Parathyroid adenoma (tissue), 2 donors: Measurements from ENCODE around the gene MYL4.
"Not testable (repeated sequence)": the region's sequence is repeated elsewhere in the genome, so short reads cannot be mapped to it uniquely, and the experiment has no call there.

Experiments
- H2AFZ ChIP-seq: fragments of 300-600 bp; sonication (generic); one replicate; pipeline ENCODE4 v1.7.0; 2017; ENCODE audit warnings: antibody characterized with exemption, mild to moderate bottlenecking
- H3K27ac ChIP-seq: fragments of 300-600 bp; sonication (generic); one replicate; pipeline ENCODE4 v1.7.0; 2017
- H3K27me3 ChIP-seq: fragments of 300-600 bp; sonication (generic); one replicate; pipeline ENCODE4 v1.7.0; 2017; ENCODE audit warnings: low read length; ENCODE audit not compliant: control insufficient read depth, insufficient read depth
- H3K36me3 ChIP-seq: fragments of 300-600 bp; sonication (generic); one replicate; pipeline ENCODE4 v1.7.0; 2017; ENCODE audit warnings: low read length; ENCODE audit not compliant: control insufficient read depth, insufficient read depth
- H3K4me1 ChIP-seq: fragments of 300-600 bp; sonication (generic); one replicate; pipeline ENCODE4 v1.7.0; 2017; ENCODE audit warnings: control low read depth
- H3K4me2 ChIP-seq: fragments of 300-600 bp; sonication (generic); one replicate; pipeline ENCODE4 v1.7.0; 2017; ENCODE audit warnings: low read length
- H3K4me3 ChIP-seq: fragments of 300-600 bp; sonication (generic); one replicate; pipeline ENCODE4 v1.7.0; 2017; ENCODE audit warnings: low read depth, low read length
- H3K79me2 ChIP-seq: fragments of 300-600 bp; sonication (generic); one replicate; pipeline ENCODE4 v1.7.0; 2017; ENCODE audit warnings: control low read depth
- H3K9ac ChIP-seq: fragments of 300-600 bp; sonication (generic); one replicate; pipeline ENCODE4 v1.7.0; 2017; ENCODE audit warnings: mild to moderate bottlenecking
- H3K9me3 ChIP-seq: fragments of 300-600 bp; sonication (generic); one replicate; pipeline ENCODE4 v1.7.0; 2017; ENCODE audit warnings: low read length; ENCODE audit not compliant: control insufficient read depth
- TF ChIP-seq, protein P1 (sequence below): fragments of 300-600 bp; sonication (generic); IDR thresholded peaks from one replicate; pipeline ENCODE4 v1.7.0; 2017; ENCODE audit warnings: antibody characterized with exemption, mild to moderate bottlenecking
- donor health status: primary hyperparathyroidism.

MYL4 gene

DNA sequence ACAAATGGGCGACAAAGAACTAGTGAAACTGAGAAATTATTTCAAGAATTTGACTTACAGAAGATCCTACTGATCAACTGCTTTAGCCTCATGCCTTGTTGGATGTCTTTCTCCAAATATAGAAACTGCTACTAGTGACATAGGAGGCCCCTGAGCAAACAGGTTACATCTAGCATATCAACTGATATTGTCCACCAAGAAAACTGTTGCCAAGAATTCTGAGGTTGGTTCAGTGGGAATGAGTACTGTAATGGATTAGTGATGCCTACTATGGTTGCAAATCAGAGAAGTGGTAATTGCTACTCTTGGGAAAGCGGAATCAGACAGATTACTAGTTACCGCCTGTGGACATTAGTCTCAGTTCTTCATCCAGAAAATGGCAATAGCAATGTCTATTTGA lies 30.0 kb upstream of the MYL4 start:
- no peaks in the 10 kb centered on the region for H3K36me3 ChIP-seq
- no peaks in the 10 kb centered on the region for H3K27me3 ChIP-seq
- H3K4me1 ChIP-seq, result no peaks in the 10 kb centered on the region
- no peak overlapping the region for H3K9ac ChIP-seq
- H3K4me3 ChIP-seq, result no peak overlapping the region
- no peak overlapping the region for H3K27ac ChIP-seq
- no peaks in the 10 kb centered on the region for H3K9me3 ChIP-seq
- H3K4me2 ChIP-seq, result no peak overlapping the region
- H3K79me2 ChIP-seq, result peaks cover 26% of the 10 kb centered on the region
- TF ChIP-seq, protein P1, sequence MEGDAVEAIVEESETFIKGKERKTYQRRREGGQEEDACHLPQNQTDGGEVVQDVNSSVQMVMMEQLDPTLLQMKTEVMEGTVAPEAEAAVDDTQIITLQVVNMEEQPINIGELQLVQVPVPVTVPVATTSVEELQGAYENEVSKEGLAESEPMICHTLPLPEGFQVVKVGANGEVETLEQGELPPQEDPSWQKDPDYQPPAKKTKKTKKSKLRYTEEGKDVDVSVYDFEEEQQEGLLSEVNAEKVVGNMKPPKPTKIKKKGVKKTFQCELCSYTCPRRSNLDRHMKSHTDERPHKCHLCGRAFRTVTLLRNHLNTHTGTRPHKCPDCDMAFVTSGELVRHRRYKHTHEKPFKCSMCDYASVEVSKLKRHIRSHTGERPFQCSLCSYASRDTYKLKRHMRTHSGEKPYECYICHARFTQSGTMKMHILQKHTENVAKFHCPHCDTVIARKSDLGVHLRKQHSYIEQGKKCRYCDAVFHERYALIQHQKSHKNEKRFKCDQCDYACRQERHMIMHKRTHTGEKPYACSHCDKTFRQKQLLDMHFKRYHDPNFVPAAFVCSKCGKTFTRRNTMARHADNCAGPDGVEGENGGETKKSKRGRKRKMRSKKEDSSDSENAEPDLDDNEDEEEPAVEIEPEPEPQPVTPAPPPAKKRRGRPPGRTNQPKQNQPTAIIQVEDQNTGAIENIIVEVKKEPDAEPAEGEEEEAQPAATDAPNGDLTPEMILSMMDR, result no peak
- no peak overlapping the region for H2AFZ ChIP-seq

GRCh38 chr17:47180337-47180736 lies 28.8 kb upstream of the MYL4 start:
- Histone ChIP-seq H3K9ac (no peak overlapping the region), H3K27ac (no peak overlapping the region), H3K9me3 (no peaks in the 10 kb centered on the region), H3K4me2 (no peak overlapping the region), H3K79me2 (peaks cover 35% of the 10 kb centered on the region), H3K27me3 (no peaks in the 10 kb centered on the region), H3K4me1 (no peaks in the 10 kb centered on the region), H3K4me3 (no peak overlapping the region), H3K36me3 (no peaks in the 10 kb centered on the region), H2AFZ (no peak overlapping the region)
- TF ChIP-seq, protein P1, result no peak

GRCh38 chr17:47180988-47181387 lies 28.2 kb upstream of the MYL4 start:
- H3K36me3 ChIP-seq, H3K9me3 ChIP-seq, H3K4me1 ChIP-seq, H3K27ac ChIP-seq, H3K27me3 ChIP-seq, H3K4me3 ChIP-seq, H2AFZ ChIP-seq, H3K4me2 ChIP-seq, H3K9ac ChIP-seq: not testable (repeated sequence)
- peaks cover 41% of the 10 kb centered on the region for H3K79me2 ChIP-seq

DNA sequence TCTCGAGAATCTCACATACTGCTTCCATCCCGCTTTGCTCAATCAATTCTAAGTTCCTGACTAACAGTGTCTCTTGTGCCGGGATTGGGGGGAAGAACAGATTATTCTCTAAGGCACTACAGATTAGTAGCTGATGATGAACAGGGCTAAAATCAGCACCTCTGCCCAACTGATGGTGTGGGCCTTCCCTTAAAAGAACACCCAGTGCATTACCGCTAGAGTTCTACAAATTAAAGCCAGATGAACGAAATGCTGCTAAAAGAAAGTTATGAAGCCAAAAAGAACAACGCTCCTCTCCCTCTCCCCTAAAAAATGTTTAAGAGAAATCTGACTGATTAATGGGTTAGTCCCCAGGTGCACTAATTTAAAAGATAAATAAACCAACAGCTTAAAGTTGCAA lies 24.5 kb upstream of the MYL4 start:
- TF ChIP-seq, protein P1, result no peak
- Histone ChIP-seq H3K9me3 (no peaks in the 10 kb centered on the region), H3K4me1 (peaks cover 3% of the 10 kb centered on the region), H3K27ac (no peak overlapping the region), H2AFZ (no peak overlapping the region), H3K79me2 (peaks cover 37% of the 10 kb centered on the region), H3K27me3 (no peaks in the 10 kb centered on the region), H3K9ac (no peak overlapping the region), H3K4me2 (no peak overlapping the region), H3K36me3 (no peaks in the 10 kb centered on the region), H3K4me3 (no peak overlapping the region)

DNA sequence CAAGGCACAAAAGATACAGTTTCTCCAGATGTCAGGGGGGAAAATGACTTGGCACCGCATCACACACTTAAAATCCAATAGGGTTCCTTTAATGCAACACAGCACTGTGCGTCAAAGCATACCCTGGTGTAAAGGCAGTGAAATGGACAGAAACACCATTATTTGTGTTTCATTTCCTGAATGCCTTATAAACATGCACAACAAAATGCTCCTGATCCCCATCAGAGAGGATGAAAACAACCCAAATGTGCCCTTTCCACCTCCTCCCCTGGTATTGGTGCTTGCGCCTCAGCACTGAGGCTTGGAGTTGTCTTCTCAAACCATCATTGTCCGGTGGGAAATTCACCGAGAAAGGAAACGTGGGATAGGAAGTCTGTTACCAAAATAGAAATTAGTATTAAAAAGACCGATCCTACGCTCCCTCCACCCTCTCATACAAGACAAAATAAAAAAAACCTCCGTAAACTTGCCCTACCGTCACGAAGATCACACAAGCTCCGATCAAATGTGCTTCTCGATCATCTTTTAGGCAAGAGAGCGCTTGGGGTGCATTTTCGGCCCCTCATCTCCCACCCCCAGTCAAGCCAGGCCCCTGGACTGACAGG lies 20.8 kb upstream of the MYL4 start:
- Histone ChIP-seq H3K79me2 (peaks cover 28% of the 10 kb centered on the region), H3K4me1 (peaks cover 3% of the 10 kb centered on the region), H3K4me2 (peak overlapping the region; percentile 78), H3K36me3 (no peaks in the 10 kb centered on the region), H3K9ac (peak overlapping the region; percentile 91), H3K27me3 (no peaks in the 10 kb centered on the region), H2AFZ (peak overlapping the region; percentile 95), H3K27ac (peak overlapping the region; percentile 86), H3K9me3 (no peaks in the 10 kb centered on the region), H3K4me3 (peak overlapping the region; percentile 84)
- TF ChIP-seq, protein P1, result no peak
